Right atrium auricular region (tissue), 2 donors: ENCODE data around the gene PARP15. TPM values are rescaled to one million over a fixed set of nuclear protein-coding genes. Genes with fewer than 3 reads are reported as not detected.

ENCODE experiments used
- DNase-seq: peaks from one replicate; pipeline ENCODE4 v3.0.0-alpha.2; 2019; ENCODE audit warnings: low spot score
- H3K27ac ChIP-seq, 2 donors: fragments of 200-600 bp; sonication (generic); 1 replicate in 1 of 2; 2 replicates in 1 of 2; pipeline ENCODE4 v1.5.1; 2016 to 2019
- H3K27me3 ChIP-seq, 2 donors: fragments of 200-600 bp; sonication (generic); one replicate each; pipeline versions ENCODE4 v1.5.1 to v1.6.0; 2017 to 2019
- H3K36me3 ChIP-seq: fragments of 200-600 bp; sonication (generic); one replicate; pipeline ENCODE4 v1.5.1; 2016
- H3K4me1 ChIP-seq, 2 donors: fragments of 200-600 bp; sonication (generic); one replicate each; pipeline versions ENCODE4 v1.5.1 to v1.6.0; 2017 to 2019
- H3K4me3 ChIP-seq, 2 donors: fragments of 200-600 bp; sonication (generic); 1 replicate in 1 of 2; 2 replicates in 1 of 2; pipeline ENCODE4 v1.5.1; 2017 to 2019; ENCODE audit warnings: mild to moderate bottlenecking in 1 of 2, moderate library complexity in 1 of 2
- H3K9me3 ChIP-seq, 2 donors: fragments of 200-600 bp; sonication (generic); one replicate each; pipeline ENCODE4 v1.5.1; 2019
- total RNA-seq, 2 donors: library from RNA; depleted of rRNA; stranded (reverse); fragments of >200 nt; gene quantifications; one replicate each; pipeline ENCODE4 v1.1.0, GENCODE V29; 2016
- TF ChIP-seq, protein P1 (sequence below), 2 donors: fragments of 200-600 bp; sonication (generic); IDR thresholded peaks; one replicate each; pipeline ENCODE4 v1.5.1; 2019; ENCODE audit warnings: antibody characterized with exemption in 2 of 2

The PARP15 gene
- total RNA-seq, 2 donors from 2014 or later: 1.1 to 1.7 TPM

DNA sequence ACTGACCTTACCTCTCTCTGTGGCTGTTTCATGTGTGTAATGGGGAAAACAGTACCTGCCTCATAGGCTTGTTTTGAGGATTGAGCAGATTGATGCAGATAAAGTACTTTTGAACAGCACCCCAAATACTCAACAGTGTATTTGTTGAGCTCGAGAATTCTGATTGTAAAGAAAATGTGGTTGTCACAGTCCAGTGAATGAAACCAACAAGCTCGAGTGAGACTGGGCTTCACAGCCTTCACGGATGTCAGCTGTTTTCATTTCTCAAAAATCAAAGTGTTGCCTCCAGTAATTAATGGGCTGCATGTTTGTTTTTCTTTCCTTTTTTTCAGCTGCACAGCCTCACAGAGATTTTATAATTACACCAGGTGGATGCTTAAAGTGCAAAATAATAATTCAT is 43.7 kb downstream of the PARP15 start:
- no peak for DNase-seq
- Histone ChIP-seq H3K36me3 (no peaks in the 10 kb centered on the region), H3K4me3 (no peak overlapping the region), H3K9me3 (no peaks in the 10 kb centered on the region), H3K4me1 (no peaks in the 10 kb centered on the region), H3K27ac (no peak overlapping the region), H3K27me3 (no peaks in the 10 kb centered on the region)
- TF ChIP-seq, protein P1, sequence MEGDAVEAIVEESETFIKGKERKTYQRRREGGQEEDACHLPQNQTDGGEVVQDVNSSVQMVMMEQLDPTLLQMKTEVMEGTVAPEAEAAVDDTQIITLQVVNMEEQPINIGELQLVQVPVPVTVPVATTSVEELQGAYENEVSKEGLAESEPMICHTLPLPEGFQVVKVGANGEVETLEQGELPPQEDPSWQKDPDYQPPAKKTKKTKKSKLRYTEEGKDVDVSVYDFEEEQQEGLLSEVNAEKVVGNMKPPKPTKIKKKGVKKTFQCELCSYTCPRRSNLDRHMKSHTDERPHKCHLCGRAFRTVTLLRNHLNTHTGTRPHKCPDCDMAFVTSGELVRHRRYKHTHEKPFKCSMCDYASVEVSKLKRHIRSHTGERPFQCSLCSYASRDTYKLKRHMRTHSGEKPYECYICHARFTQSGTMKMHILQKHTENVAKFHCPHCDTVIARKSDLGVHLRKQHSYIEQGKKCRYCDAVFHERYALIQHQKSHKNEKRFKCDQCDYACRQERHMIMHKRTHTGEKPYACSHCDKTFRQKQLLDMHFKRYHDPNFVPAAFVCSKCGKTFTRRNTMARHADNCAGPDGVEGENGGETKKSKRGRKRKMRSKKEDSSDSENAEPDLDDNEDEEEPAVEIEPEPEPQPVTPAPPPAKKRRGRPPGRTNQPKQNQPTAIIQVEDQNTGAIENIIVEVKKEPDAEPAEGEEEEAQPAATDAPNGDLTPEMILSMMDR (IDR thresholded peaks at IDR 0.05): no peak

DNA sequence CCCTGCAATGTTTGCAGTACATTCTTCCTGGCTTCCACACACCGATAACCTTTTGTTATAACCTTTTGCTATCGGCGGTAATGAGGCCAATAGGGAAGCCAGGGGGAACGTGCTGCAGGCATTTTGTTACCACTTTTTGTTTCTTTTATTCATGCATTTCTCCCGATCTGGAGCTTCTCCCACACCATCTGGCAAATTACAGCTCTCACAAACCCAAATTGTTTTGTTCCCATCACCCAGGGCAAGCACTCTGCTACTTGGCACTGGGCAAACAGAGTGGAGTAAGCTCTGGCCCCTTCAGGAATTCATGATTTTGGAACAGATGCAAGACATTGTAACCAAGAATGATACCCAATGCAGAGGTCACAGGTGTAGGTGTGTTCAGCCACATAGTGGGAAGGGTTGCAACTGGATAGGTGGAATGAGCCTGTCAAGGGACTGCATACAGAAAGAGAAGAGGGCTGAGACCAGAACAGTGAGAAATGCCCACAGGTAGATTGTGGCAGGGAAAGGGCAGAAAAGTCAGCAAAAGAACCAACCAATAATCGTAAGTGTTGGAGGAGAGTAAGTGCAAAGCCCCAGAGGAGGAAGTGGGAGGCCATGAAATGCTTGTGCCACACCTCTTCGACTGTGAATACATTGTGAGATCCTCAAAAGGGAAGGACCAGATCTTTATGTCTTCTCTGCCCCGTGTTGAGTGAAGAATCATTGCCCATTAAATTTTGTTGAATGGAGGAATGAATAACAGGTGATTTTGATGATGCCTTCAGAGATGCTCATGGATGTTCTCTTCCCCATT is 45.8 kb downstream of the PARP15 start:
- Histone ChIP-seq H3K27ac (no peak overlapping the region), H3K4me3 (no peak overlapping the region), H3K36me3 (no peaks in the 10 kb centered on the region), H3K4me1 (no peaks in the 10 kb centered on the region), H3K9me3 (no peaks in the 10 kb centered on the region), H3K27me3 (no peaks in the 10 kb centered on the region)
- DNase-seq: no peak
- TF ChIP-seq, protein P1 (IDR thresholded peaks at IDR 0.05): no peak

DNA sequence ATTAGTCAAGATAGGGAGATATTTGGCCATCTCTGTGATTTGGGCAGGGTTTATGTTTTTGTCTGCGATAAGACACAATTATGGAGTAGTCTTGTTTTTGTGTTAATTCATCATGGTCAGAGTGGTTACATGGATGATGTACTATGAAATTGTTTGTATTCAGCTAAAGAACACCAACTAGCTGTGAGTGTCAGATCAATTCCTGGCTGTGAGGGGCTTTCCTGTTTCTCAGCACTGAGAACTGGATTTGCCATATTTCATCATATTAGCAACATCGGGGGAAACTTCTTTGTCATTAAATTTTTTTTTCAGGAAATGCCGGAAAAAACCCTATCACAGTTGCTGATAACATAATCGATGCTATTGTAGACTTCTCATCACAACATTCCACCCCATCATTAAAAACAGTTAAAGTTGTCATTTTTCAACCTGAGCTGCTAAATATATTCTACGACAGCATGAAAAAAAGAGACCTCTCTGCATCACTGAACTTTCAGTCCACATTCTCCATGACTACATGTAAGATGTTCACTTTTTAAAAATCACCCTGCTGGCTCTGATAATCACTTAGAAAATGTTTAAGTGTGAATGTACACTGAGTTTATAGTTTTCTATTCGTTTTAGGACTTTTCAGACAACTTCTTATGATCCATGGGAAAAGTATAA is 49.2 kb downstream of the PARP15 start:
- DNase-seq: no peak
- Histone ChIP-seq H3K4me1 (no peaks in the 10 kb centered on the region), H3K36me3 (no peaks in the 10 kb centered on the region), H3K4me3 (no peak overlapping the region), H3K9me3 (no peaks in the 10 kb centered on the region), H3K27ac (no peak overlapping the region), H3K27me3 (no peaks in the 10 kb centered on the region)
- TF ChIP-seq, protein P1 (IDR thresholded peaks at IDR 0.05): no peak

DNA sequence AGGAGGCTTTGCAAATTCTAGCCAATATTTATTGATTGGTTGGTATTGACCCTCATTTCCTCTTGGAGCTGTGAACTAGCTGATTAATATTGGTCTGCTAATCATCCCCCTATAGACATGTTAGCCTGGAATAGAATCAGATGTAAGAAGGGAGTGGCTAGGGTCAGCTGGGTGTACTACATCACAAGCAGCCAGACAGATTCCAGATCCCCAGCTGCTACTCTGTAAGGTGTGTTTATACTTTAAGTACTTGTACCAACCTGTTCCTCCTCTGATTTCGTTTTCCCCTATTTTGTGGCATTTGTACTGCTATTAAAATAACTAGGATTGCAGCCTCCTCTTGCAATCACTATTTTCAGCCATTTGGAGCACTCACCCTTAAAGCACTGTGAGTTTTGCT is 49.9 kb downstream of the PARP15 start:
- no peaks in the 10 kb centered on the region for H3K4me1 ChIP-seq
- DNase-seq: no peak
- no peaks in the 10 kb centered on the region for H3K9me3 ChIP-seq
- H3K4me3 ChIP-seq: no peak overlapping the region
- H3K27ac ChIP-seq: no peak overlapping the region
- H3K27me3 ChIP-seq: no peaks in the 10 kb centered on the region
- no peaks in the 10 kb centered on the region for H3K36me3 ChIP-seq
- TF ChIP-seq, protein P1 (IDR thresholded peaks at IDR 0.05): no peak

DNA sequence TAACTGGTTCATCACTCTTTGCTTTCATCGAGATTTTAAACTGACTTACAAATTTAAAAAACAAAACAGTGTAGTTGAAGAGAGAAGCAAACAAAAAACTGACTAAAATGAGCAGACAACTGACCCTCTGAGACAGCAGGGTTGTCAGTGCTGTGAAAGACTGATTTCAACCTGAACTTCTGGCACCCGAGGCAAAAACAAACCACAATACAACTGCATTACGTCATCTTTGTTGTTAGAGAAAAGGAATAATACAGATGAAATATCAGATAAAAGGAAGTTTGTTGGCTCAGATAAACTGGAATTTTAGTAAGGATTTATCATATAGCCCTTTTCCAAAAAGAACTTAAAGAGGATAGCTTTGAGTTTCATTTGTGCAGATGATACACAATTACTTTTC is 51.1 kb downstream of the PARP15 start:
- Histone ChIP-seq H3K4me3 (no peak overlapping the region), H3K27me3 (no peaks in the 10 kb centered on the region), H3K27ac (no peak overlapping the region), H3K36me3 (no peaks in the 10 kb centered on the region), H3K9me3 (no peaks in the 10 kb centered on the region), H3K4me1 (no peaks in the 10 kb centered on the region)
- TF ChIP-seq, protein P1 (IDR thresholded peaks at IDR 0.05): no peak
- no peak for DNase-seq
